ENCODE measurements around the gene DNMT1. TPM values are rescaled to one million over a fixed set of nuclear protein-coding genes. Genes with fewer than 3 reads are reported as not detected.

DNMT1 gene
- total RNA-seq, 2 donors from 2014 or later, result 57.5 to 61.2 TPM

- DNase-seq (ENCODE audit: low spot score) (no peak), ATAC-seq (ENCODE audit: insufficient number of reproducible peaks, low FRiP score, low read depth) (no peak)
- H3K36me3 ChIP-seq, result no peaks in the 10 kb centered on the region
- H3K4me3 ChIP-seq, result no peak overlapping the region
- H3K4me1 ChIP-seq (ENCODE audit: control insufficient read depth in 1 of 2, low read depth in 2 of 2), result peaks cover 0 to 15% of the 10 kb centered on the region in 2 donors
- TF ChIP-seq CTCF (IDR thresholded peaks at IDR 0.05), result no peak
- H3K27ac ChIP-seq, result no peak overlapping the region
- H3K9me3 ChIP-seq, result no peaks in the 10 kb centered on the region
- H3K27me3 ChIP-seq (replicated peaks; ENCODE audit: insufficient read depth), result no peaks in the 10 kb centered on the region
These were observed 101.2 kb downstream of the DNMT1 start for GRCh38 chr19:10093295-10094186.

- no peaks in the 10 kb centered on the region for H3K36me3 ChIP-seq
- no peak for ATAC-seq (ENCODE audit: insufficient number of reproducible peaks, low FRiP score, low read depth)
- no peak overlapping the region for H3K27ac ChIP-seq
- H3K27me3 ChIP-seq (replicated peaks; ENCODE audit: insufficient read depth), result no peaks in the 10 kb centered on the region
- no peak for DNase-seq (ENCODE audit: low spot score)
- peaks cover 0 to 15% of the 10 kb centered on the region in 2 donors for H3K4me1 ChIP-seq (ENCODE audit: control insufficient read depth in 1 of 2, low read depth in 2 of 2)
- H3K4me3 ChIP-seq, result no peak overlapping the region
- no peak for TF ChIP-seq CTCF (IDR thresholded peaks at IDR 0.05)
- no peaks in the 10 kb centered on the region for H3K9me3 ChIP-seq
These were observed 102.0 kb downstream of the DNMT1 start for GRCh38 chr19:10092648-10093294.

- TF ChIP-seq CTCF (IDR thresholded peaks at IDR 0.05), result no peak
- peaks cover 0 to 16% of the 10 kb centered on the region in 2 donors for H3K4me1 ChIP-seq (ENCODE audit: control insufficient read depth in 1 of 2, low read depth in 2 of 2)
- H3K4me3 ChIP-seq, result no peak overlapping the region
- DNase-seq (ENCODE audit: low spot score) (no peak), ATAC-seq (ENCODE audit: insufficient number of reproducible peaks, low FRiP score, low read depth) (no peak)
- H3K9me3 ChIP-seq, result no peaks in the 10 kb centered on the region
- H3K36me3 ChIP-seq, result no peaks in the 10 kb centered on the region
- no peak overlapping the region for H3K27ac ChIP-seq
- no peaks in the 10 kb centered on the region for H3K27me3 ChIP-seq (replicated peaks; ENCODE audit: insufficient read depth)
These were observed 102.7 kb downstream of the DNMT1 start for GRCh38 chr19:10091895-10092641.

- no peaks in the 10 kb centered on the region for H3K9me3 ChIP-seq
- no peak overlapping the region for H3K4me3 ChIP-seq
- DNase-seq (ENCODE audit: low spot score) (no peak), ATAC-seq (ENCODE audit: insufficient number of reproducible peaks, low FRiP score, low read depth) (no peak)
- no peaks in the 10 kb centered on the region for H3K36me3 ChIP-seq
- peaks cover 0 to 14% of the 10 kb centered on the region in 2 donors for H3K4me1 ChIP-seq (ENCODE audit: control insufficient read depth in 1 of 2, low read depth in 2 of 2)
- H3K27me3 ChIP-seq (replicated peaks; ENCODE audit: insufficient read depth), result no peaks in the 10 kb centered on the region
- H3K27ac ChIP-seq, result no peak overlapping the region
- no peak for TF ChIP-seq CTCF (IDR thresholded peaks at IDR 0.05)
These were observed 103.4 kb downstream of the DNMT1 start for GRCh38 chr19:10091370-10091687.

All from thoracic aorta (tissue), 2 donors.